Loucy (cell line): ENCODE measurements around the gene CACNG1.

Experiments used
- H2AFZ ChIP-seq: fragments of 200-600 bp; sonication (generic); 2 replicates; pipeline ENCODE4 v1.6.0; 2016; ENCODE audit warnings: antibody characterized with exemption, mild to moderate bottlenecking, low read length, moderate library complexity
- H3F3A ChIP-seq: fragments of 200-600 bp; 2 replicates; pipeline ENCODE4 v1.6.0; 2016; ENCODE audit warnings: antibody characterized with exemption, low read depth, mild to moderate bottlenecking
- H3K27me3 ChIP-seq: fragments of 200-600 bp; sonication (generic); 2 replicates; pipeline ENCODE4 v1.6.1; 2014; ENCODE audit warnings: low read length, mild to moderate bottlenecking; ENCODE audit not compliant: insufficient read depth, poor library complexity, severe bottlenecking
- H3K36me3 ChIP-seq: fragments of 200-600 bp; sonication (generic); 2 replicates; pipeline ENCODE4 v1.6.1; 2016; ENCODE audit warnings: low read length; ENCODE audit not compliant: insufficient read depth
- H3K4me1 ChIP-seq: fragments of 200-600 bp; sonication (generic); 2 replicates; pipeline ENCODE4 v1.5.1; 2014; ENCODE audit warnings: low read length, mild to moderate bottlenecking; ENCODE audit not compliant: insufficient read depth, poor library complexity, severe bottlenecking
- H3K4me2 ChIP-seq: fragments of 200-600 bp; sonication (generic); 2 replicates; pipeline ENCODE4 v1.6.0; 2014; ENCODE audit warnings: antibody characterized with exemption, low read length, low read depth, mild to moderate bottlenecking; ENCODE audit not compliant: poor library complexity, severe bottlenecking
- H3K4me3 ChIP-seq: fragments of 200-600 bp; sonication (generic); 2 replicates; pipeline ENCODE4 v1.5.1; 2014; ENCODE audit warnings: low read length, mild to moderate bottlenecking, mixed read lengths; ENCODE audit not compliant: poor library complexity, severe bottlenecking
- H3K79me2 ChIP-seq: fragments of 200-600 bp; sonication (generic); 2 replicates; pipeline ENCODE4 v1.6.1; 2014; ENCODE audit warnings: low read length; ENCODE audit not compliant: insufficient read depth
- H3K9ac ChIP-seq: fragments of 200-600 bp; sonication (generic); 2 replicates; pipeline ENCODE4 v1.6.0; 2014; ENCODE audit warnings: mild to moderate bottlenecking, low read depth, low read length, moderate library complexity; ENCODE audit not compliant: poor library complexity, severe bottlenecking
- H3K9me2 ChIP-seq: fragments of 200-600 bp; sonication (generic); replicated peaks from 2 replicates; pipeline ENCODE4 v1.6.1; 2016; ENCODE audit warnings: low read depth, low read length, mixed read lengths
- H3K9me3 ChIP-seq: fragments of 200-600 bp; sonication (generic); 2 replicates; pipeline ENCODE4 v1.6.1; 2014; ENCODE audit warnings: mild to moderate bottlenecking, antibody characterized with exemption, low read length, low read depth; ENCODE audit not compliant: insufficient read depth
- H4K20me1 ChIP-seq: fragments of 200-600 bp; sonication (generic); 2 replicates; pipeline ENCODE4 v1.6.0; 2014; ENCODE audit warnings: antibody characterized with exemption, low read length, mild to moderate bottlenecking; ENCODE audit not compliant: insufficient read depth, poor library complexity, severe bottlenecking
- EZH2phosphoT487 ChIP-seq: fragments of 200-600 bp; IDR thresholded peaks from 2 replicates; pipeline ENCODE4 v1.6.1; 2018; ENCODE audit warnings: antibody characterized with exemption, mild to moderate bottlenecking, moderate library complexity, borderline replicate concordance
- TF ChIP-seq, protein P1 (sequence below): fragments of 200-600 bp; sonication (generic); conservative IDR thresholded peaks from 2 replicates; pipeline ENCODE4 v1.5.1; 2014; ENCODE audit warnings: mild to moderate bottlenecking, antibody characterized with exemption, low read length

Gene CACNG1

DNA sequence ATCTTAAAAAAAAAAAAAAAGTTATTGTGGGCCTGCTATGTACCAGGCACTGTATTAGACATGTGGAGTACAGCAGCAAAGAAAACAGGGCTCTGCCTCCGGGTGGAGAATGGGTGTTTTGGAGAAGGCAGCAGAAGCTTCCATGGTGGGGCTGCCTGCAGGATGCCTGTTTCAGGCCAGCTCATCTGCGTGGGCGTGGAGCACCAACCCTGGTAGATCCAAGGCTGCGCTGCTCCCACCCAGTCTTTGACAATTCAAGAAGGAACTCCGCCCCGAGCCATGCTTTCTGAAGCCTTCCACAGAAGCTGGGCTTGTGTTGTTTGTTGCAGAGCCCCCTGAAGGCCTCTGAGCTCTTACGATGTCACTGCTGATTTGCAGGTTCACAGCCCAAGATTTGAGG lies 23.2 kb upstream of the CACNG1 start:
- Histone ChIP-seq H3K4me2 (no peak overlapping the region), H3K36me3 (no peaks in the 10 kb centered on the region), H3K4me1 (no peaks in the 10 kb centered on the region), H3K9me2 (no peaks in the 10 kb centered on the region), H3K79me2 (no peaks in the 10 kb centered on the region), H3K27me3 (no peaks in the 10 kb centered on the region), H3K9me3 (no peaks in the 10 kb centered on the region), H3K9ac (no peak overlapping the region), H4K20me1 (no peaks in the 10 kb centered on the region), H3K4me3 (no peak overlapping the region), H2AFZ (no peak overlapping the region), H3F3A (no peaks in the 10 kb centered on the region)
- no peak for TF ChIP-seq EZH2phosphoT487
- TF ChIP-seq, protein P1, sequence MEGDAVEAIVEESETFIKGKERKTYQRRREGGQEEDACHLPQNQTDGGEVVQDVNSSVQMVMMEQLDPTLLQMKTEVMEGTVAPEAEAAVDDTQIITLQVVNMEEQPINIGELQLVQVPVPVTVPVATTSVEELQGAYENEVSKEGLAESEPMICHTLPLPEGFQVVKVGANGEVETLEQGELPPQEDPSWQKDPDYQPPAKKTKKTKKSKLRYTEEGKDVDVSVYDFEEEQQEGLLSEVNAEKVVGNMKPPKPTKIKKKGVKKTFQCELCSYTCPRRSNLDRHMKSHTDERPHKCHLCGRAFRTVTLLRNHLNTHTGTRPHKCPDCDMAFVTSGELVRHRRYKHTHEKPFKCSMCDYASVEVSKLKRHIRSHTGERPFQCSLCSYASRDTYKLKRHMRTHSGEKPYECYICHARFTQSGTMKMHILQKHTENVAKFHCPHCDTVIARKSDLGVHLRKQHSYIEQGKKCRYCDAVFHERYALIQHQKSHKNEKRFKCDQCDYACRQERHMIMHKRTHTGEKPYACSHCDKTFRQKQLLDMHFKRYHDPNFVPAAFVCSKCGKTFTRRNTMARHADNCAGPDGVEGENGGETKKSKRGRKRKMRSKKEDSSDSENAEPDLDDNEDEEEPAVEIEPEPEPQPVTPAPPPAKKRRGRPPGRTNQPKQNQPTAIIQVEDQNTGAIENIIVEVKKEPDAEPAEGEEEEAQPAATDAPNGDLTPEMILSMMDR = no peak

DNA sequence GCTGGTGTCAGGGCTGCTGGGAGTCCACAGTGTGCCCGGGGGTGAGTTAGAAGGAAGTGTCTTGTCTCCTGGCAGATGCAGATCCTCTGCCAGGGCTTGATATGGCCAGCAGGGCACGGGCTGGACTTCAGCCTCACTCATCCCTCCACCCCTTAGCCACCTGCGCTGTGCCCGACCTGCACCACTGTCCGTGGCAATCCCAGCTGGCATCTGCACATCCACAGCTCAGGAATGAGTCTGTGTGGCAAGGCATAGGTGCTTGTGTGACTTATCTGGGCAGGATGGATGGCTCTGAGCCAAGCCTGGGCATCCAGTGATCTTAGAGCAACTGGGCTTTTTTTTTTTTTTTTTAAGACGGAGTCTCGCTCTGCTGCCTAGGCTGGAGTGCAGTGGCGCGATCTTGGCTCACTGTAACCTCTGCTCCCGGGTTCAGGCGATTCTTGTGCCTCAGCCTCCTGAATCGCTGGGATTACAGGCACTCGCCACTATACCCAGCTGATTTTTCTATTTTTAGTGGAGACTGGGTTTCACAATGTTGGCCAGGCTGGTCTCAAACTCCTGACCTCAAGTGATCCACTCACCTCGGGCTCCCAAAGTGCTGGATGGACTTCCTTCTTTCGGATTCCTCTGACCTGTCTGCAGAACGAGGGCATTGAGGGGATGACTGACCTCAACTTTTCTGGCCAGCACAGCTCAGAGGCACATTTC lies 22.5 kb upstream of the CACNG1 start:
- H3K27me3 ChIP-seq = no peaks in the 10 kb centered on the region
- no peak overlapping the region for H3K4me2 ChIP-seq
- no peaks in the 10 kb centered on the region for H3K9me3 ChIP-seq
- H3K36me3 ChIP-seq = no peaks in the 10 kb centered on the region
- H3F3A ChIP-seq = no peaks in the 10 kb centered on the region
- no peak overlapping the region for H2AFZ ChIP-seq
- no peaks in the 10 kb centered on the region for H3K9me2 ChIP-seq
- H3K4me1 ChIP-seq = no peaks in the 10 kb centered on the region
- no peak overlapping the region for H3K4me3 ChIP-seq
- H4K20me1 ChIP-seq = no peaks in the 10 kb centered on the region
- no peak overlapping the region for H3K9ac ChIP-seq
- no peaks in the 10 kb centered on the region for H3K79me2 ChIP-seq
- TF ChIP-seq EZH2phosphoT487 = no peak
- TF ChIP-seq, protein P1 = no peak

DNA sequence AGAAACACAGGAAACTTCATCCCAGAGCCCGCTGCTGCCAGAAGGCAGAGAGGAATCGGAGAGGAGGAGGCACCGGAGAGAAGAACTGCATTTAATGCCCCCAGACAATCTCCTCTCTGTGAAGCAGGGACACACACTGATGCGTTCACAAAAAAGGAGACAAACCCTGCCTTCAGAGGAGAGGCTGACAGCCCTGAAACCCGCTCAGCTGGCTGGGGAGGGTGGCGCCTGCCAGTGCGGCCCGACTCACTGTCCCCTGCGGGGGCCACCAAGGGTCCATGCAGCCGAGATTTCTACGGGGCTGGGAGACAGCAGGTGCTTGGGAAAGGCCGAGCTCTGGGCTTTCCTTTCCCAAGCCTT lies 21.9 kb upstream of the CACNG1 start:
- H3K36me3 ChIP-seq = no peaks in the 10 kb centered on the region
- no peaks in the 10 kb centered on the region for H3K27me3 ChIP-seq
- H2AFZ ChIP-seq = no peak overlapping the region
- H3K4me3 ChIP-seq = no peak overlapping the region
- no peak overlapping the region for H3K4me2 ChIP-seq
- no peaks in the 10 kb centered on the region for H3K79me2 ChIP-seq
- no peaks in the 10 kb centered on the region for H3K4me1 ChIP-seq
- no peaks in the 10 kb centered on the region for H3F3A ChIP-seq
- no peaks in the 10 kb centered on the region for H3K9me2 ChIP-seq
- H3K9ac ChIP-seq = no peak overlapping the region
- TF ChIP-seq EZH2phosphoT487 = no peak
- TF ChIP-seq, protein P1 = no peak
- no peaks in the 10 kb centered on the region for H4K20me1 ChIP-seq
- H3K9me3 ChIP-seq = no peaks in the 10 kb centered on the region
